T-helper 2 cell treated with Interferon-gamma antibody and Interleukin-4, amounts not matched to agents 100 ng/mL and 5 ng/mL, for 36 hours (primary cell): Measurements from ENCODE around the gene ZDHHC13. TPM values are rescaled to one million over a fixed set of nuclear protein-coding genes. Genes with fewer than 3 reads are reported as not detected.

ENCODE experiments used
- intact Hi-C: fragments of 100-400 bp; cut with micrococcal nuclease; formaldehyde crosslinking; loops from one replicate; pipeline ENCODE4 v1.15.1; 2023
- total RNA-seq: library from RNA; stranded (reverse); gene quantifications from 2 replicates; pipeline ENCODE4 v1.2.3, GENCODE V29; 2022

The ZDHHC13 gene
- total RNA-seq = 25.8 and 27.8 TPM in 2 replicates

GRCh38 chr11:19116971-19117759 is at the start of gene ZDHHC13:
TSS of gene ZDHHC13 (plus strand) at chr11:19117168. CDS start at chr11:19117250, 82 bp downstream.
- intact Hi-C loops = loop anchor here (1.0 to 10.0 kb wide), 5 partner anchors 40 to 1105 kb away; partner anchors contain the start of genes E2F8, NAV2, SERGEF and SPTY2D1

- intact Hi-C loops = loop anchor here (5.0 kb wide), 1 partner anchor 671 kb away; no protein-coding TSS in a partner anchor
Measured at GRCh38 chr11:19071255-19071654, 45.7 kb upstream of the ZDHHC13 start.

GRCh38 chr11:19072464-19072863 is 44.5 kb upstream of the ZDHHC13 start:
- intact Hi-C loops = loop anchor here (5.0 kb wide), 1 partner anchor 670 kb away; no protein-coding TSS in a partner anchor

GRCh38 chr11:19073454-19074415 is 43.2 kb upstream of the ZDHHC13 start:
- intact Hi-C loops = loop anchor here (5.0 kb wide), 1 partner anchor 669 kb away; no protein-coding TSS in a partner anchor

GRCh38 chr11:19075636-19076035 is 41.3 kb upstream of the ZDHHC13 start:
- intact Hi-C loops = loop anchor here (2.0 to 5.0 kb wide), 2 partner anchors 41 to 233 kb away; partner anchors contain the start of gene ZDHHC13

- intact Hi-C loops = loop anchor here (1.0 to 5.0 kb wide), 3 partner anchors 40 to 235 kb away; partner anchors contain the start of genes E2F8 and ZDHHC13
Measured at GRCh38 chr11:19076744-19077589, 40.0 kb upstream of the ZDHHC13 start.

GRCh38 chr11:19077965-19078364 is 39.0 kb upstream of the ZDHHC13 start:
- intact Hi-C loops = loop anchor here (1.0 to 5.0 kb wide), 4 partner anchors 39 to 475 kb away; partner anchors contain the start of genes E2F8 and ZDHHC13

- intact Hi-C loops = loop anchor here (2.0 to 5.0 kb wide), 2 partner anchors 238 to 473 kb away; no protein-coding TSS in a partner anchor
Measured at GRCh38 chr11:19079643-19080440, 37.1 kb upstream of the ZDHHC13 start.

- intact Hi-C loops = no loop called here
Measured at GRCh38 chr11:19080579-19080993, 36.4 kb upstream of the ZDHHC13 start.

- intact Hi-C loops = no loop called here
Measured at GRCh38 chr11:19083166-19083565, 33.8 kb upstream of the ZDHHC13 start.

GRCh38 chr11:19084661-19085315 is 32.2 kb upstream of the ZDHHC13 start:
- intact Hi-C loops = no loop called here

- intact Hi-C loops = no loop called here
Measured at GRCh38 chr11:19087658-19088057, 29.3 kb upstream of the ZDHHC13 start.

- intact Hi-C loops = no loop called here
Measured at GRCh38 chr11:19088791-19089190, 28.2 kb upstream of the ZDHHC13 start.

- intact Hi-C loops = no loop called here
Measured at GRCh38 chr11:19089421-19089820, 27.5 kb upstream of the ZDHHC13 start.

- intact Hi-C loops = no loop called here
Measured at GRCh38 chr11:19091366-19091765, 25.6 kb upstream of the ZDHHC13 start.

GRCh38 chr11:19092342-19092741 is 24.6 kb upstream of the ZDHHC13 start:
- intact Hi-C loops = no loop called here

GRCh38 chr11:19092850-19093249 is 24.1 kb upstream of the ZDHHC13 start:
- intact Hi-C loops = no loop called here

GRCh38 chr11:19093976-19094375 is 23.0 kb upstream of the ZDHHC13 start:
- intact Hi-C loops = no loop called here

GRCh38 chr11:19094859-19095258 is 22.1 kb upstream of the ZDHHC13 start:
- intact Hi-C loops = no loop called here
